ENCODE measurements around the gene ZNF175.

ZNF175 gene

GRCh38 chr19:51637362-51637978 lies 66.4 kb downstream of the ZNF175 start:
- DNase-seq: no peak

- DNase-seq: no peak
Measured at GRCh38 chr19:51639916-51640315, 68.8 kb downstream of the ZNF175 start.

DNA sequence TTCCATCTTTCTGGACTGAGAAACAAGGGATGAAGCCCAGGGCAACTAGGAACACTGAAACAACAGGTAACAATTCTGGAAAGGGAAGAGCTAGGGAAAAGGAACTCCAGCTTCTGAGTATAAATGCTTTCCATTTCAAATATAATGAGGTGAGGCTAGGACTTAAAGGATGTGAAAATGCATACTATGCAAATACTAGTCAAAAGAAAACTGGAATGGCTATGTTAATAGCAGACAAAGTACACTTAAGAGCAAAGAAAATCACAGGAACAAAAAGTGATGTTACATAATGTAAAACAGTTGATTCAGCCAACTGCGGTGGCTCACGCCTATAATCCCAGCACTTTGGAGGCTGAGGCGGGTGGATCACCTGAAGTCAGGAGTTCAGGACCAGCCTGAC lies 69.3 kb downstream of the ZNF175 start:
- no peak for DNase-seq

DNA sequence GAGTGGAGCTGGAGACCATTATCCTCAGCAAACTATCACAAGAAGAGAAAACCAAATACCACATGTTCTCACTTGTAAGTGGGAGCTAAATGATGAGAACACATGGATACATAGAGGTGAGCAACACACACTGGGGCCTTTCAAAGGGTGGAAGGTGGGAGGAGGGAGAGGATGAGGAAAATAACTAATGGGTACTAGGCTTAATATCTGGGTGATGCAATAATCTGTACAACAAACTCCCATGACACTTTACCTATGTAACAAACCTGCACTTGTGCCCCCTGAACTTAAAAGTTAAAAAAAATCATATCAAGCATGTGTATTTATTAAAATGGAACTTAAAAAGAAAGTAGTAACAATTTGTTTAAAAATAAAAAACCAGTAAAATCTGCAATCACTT lies 70.6 kb downstream of the ZNF175 start:
- no peak for DNase-seq

Measured in DMS 273 treated with DMSO at 0.1 percent for 48 hours (cell line).